GM12874 (cell line): ENCODE measurements around the gene C1orf226.

Experiments used
- TF ChIP-seq, protein P1 (sequence below): IDR thresholded peaks from 2 replicates; pipeline ENCODE4 v1.5.1; 2011; ENCODE audit warnings: low read depth, mild to moderate bottlenecking, control low read depth, low read length, moderate library complexity; ENCODE audit not compliant: insufficient read depth

The C1orf226 gene

DNA sequence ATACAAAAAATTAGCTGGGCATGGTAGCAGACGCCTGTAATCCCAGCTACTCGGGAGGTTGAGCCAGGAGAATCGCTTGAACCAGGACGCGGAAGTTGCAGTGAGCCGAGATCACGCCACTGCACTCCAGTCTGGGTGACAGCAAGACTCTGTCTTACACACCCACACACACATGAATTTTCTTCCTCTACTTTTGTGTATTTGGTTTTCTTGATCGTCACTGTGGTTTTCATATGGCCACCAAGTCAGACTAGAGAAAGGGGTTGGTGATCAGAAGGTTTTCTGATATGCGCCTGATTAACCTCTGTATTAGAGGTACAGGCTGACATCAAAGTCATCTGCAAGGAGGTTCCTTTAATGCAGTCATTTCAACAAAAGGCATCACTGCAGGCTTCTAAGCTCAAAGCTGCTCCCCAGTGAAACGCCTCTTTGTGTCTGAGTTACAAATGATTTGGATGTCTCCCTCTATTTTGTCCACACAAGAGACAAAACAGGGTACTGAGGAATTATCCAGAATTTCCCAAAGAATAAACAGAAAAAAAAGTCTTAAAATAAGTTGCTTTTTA is 19.3 kb downstream of the C1orf226 start:
- TF ChIP-seq, protein P1, sequence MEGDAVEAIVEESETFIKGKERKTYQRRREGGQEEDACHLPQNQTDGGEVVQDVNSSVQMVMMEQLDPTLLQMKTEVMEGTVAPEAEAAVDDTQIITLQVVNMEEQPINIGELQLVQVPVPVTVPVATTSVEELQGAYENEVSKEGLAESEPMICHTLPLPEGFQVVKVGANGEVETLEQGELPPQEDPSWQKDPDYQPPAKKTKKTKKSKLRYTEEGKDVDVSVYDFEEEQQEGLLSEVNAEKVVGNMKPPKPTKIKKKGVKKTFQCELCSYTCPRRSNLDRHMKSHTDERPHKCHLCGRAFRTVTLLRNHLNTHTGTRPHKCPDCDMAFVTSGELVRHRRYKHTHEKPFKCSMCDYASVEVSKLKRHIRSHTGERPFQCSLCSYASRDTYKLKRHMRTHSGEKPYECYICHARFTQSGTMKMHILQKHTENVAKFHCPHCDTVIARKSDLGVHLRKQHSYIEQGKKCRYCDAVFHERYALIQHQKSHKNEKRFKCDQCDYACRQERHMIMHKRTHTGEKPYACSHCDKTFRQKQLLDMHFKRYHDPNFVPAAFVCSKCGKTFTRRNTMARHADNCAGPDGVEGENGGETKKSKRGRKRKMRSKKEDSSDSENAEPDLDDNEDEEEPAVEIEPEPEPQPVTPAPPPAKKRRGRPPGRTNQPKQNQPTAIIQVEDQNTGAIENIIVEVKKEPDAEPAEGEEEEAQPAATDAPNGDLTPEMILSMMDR = no peak

DNA sequence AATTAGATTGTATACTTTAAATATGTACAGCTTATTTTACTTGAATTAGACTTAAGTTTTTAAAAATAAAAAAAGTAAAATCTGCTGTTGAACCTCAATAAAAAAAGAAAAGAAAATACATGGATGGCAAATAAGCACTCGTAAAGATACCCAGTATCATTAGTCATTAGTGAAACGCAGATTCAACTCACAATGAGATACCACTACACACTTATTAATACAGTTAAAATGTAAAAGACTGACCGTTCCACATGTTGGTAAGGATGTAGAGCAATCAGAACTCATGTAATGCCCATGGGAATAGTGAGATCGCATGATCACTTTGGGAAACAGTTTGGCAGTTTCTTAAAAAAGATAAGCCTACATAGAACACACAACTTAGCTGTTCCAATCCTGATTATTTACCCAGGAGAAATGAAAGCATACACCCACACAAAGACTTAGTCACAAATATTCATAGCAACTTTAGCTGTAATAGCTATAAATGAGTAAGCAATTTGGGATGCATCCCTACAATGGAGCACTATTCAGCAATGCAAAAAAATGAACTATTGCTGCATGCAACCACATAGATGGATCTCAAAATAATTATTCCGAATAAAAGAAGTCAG is 23.1 kb downstream of the C1orf226 start:
- TF ChIP-seq, protein P1 = no peak

DNA sequence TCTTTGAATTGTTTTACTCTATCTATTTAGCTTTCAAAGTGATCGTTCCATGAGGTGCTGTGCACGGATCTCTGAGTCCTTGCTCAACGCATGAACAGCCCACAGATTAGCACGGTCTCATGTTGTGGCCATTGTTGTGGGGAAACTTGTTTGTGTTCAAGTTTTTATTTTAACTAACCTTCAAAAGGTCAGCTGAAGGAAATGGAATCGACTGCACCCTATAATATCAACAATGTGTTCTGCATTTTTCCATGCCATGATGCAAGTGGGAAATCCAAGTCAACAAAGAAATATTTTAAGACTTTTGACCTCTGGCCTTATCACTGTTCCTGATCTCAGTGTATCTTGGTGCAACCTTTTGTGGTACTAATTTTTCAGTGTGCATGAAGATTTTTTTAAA is 24.3 kb downstream of the C1orf226 start:
- TF ChIP-seq, protein P1 = no peak

DNA sequence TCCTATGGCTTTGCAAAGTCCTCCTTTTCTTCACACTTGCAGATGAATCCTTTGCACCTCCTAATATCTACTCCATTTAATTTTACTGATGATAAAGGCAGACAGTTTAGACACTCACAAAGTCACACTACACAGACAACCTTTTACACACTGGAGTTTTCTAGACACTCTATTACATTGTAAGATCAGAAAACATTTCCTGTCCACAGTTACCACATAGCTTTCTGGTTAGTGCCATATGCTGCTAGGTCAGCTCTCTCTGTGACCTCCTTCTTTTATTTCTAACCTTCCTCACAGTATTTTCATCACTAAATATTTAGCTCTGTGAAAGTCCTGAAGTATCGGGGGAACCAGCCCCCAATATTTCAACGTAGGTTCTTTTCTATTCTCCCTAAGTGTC is 25.3 kb downstream of the C1orf226 start:
- TF ChIP-seq, protein P1 = no peak

DNA sequence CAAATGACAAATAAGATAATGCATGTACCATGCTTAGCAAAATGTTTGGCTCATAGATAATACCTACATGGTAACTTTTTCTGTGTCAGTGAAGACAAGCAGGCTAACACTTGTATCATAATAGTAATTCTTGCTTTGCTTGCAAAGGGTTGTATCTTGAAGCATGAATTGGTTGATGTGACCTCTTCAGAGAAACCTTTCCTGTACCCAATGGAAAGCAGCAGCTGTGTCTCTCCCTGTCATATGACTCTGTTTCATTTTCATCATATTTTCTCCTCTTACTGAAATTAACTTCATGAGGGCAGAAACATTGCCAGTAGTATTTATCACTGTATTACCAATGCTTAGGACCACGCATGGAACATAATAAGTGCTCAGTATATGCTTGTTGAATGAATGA is 26.0 kb downstream of the C1orf226 start:
- TF ChIP-seq, protein P1 = no peak

DNA sequence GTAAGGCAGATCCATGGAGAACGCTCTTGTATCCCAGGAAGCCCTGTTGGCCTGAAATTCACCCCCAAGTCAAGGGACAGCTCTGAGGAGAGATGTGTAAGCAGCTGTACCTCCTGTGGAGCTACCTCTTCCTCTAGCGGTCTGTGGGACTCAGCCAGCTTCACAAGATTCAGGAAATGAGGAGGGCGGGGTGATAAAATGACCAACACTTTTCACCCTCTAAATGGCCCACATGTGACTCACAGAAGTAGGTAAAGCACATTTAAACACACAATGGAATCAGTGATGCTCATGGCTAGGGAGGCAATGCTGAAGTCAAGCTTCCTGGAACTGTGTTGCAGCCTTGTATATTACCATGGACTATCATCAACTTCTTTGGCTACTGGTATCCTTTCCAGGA is 30.5 kb downstream of the C1orf226 start, which contains the start of gene SH2D1B:
Gene SH2D1B, minus strand, starts transcription at position 135 of the 400 bp plus-strand sequence. Its CDS starts 120 bp downstream, at position 15.
- TF ChIP-seq, protein P1 = no peak

DNA sequence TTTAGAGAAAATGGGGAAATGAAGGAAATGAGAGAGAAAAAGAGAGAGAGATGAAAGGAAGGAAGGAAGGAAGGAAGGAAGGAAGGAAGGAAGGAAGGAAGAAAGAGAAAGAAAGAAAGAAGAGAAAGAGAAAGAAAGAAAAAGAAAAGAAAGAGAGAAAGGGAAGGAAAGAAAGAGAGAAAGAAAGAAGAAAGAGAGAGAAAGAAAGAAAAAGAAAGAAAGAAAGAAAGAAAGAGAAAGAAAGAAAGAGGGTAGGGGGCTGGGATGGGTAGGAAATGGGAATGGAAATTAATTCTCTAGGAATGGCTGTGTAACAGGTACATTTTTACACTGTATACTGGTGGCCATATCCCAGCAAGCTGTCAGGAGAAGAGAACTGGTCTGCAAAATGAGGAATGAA is 34.7 kb downstream of the C1orf226 start:
- TF ChIP-seq, protein P1 = no peak

DNA sequence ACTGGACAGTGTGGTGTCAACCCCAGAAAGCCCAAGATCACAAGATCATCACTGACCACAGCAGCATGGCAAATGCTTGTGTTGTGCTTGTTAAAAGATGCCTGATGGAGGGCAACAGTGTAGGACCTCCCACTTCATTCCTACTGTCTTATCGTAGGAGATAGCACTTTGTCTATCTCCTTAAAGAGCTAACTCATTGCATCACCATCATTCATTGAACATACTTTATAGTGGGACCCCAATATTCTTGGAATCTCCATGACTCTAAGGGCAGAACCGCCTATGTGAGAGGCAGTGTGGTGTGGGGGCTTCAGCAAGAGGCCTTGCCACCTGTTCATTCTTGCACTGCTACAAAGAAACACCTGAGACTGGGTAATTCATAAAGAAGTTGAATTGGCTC is 35.4 kb downstream of the C1orf226 start:
- TF ChIP-seq, protein P1 = no peak
